ENCODE data around the gene VSTM4. TPM values are rescaled to one million over a fixed set of nuclear protein-coding genes. Genes with fewer than 3 reads are reported as not detected.

VSTM4 gene
- total and polyA plus RNA-seq, 2 experiments from 2014 or later, result 9.5 to 12.3 TPM

GRCh38 chr10:49000437-49001398, 114.6 kb downstream of the VSTM4 start:
- no peaks in the 10 kb centered on the region for H3K4me1 ChIP-seq (ENCODE audit: insufficient read depth)

DNA sequence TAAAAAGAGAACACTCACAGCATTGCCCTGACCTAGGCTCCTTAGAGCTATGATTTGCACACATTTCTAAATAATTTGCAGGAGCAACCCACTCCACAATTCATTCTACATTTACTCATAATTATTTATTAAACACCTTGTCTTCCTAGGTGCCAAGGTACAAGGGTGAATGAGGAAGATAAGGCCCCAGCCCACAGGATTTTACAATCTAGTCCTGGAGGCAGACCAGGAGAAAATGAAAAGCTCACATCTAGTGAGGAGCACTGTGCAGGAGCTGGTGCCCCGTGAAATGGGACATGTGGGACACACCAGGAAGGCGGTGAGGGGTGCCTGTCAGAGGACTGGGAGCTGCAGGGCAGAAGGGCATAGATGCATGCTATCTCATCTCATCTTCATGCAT, 116.0 kb downstream of the VSTM4 start:
- H3K4me2 ChIP-seq (ENCODE audit: unreplicated experiment), result no peak overlapping the region
- H3K79me2 ChIP-seq (ENCODE audit: insufficient read depth), result no peaks in the 10 kb centered on the region
- no peak overlapping the region for H3K4me3 ChIP-seq
- no peak for DNase-seq
- H3K36me3 ChIP-seq (ENCODE audit: low read depth), result no peaks in the 10 kb centered on the region
- H3K9me2 ChIP-seq (ENCODE audit: insufficient read depth), result no peaks in the 10 kb centered on the region
- WGBS, 2 experiments (ENCODE audit: low coverage in 1 of 2, low lambda C conversion rate in 2 of 2, missing lambda C conversion rate in 2 of 2), result 71 to 81% methylated on average over 2 of the region's 2 CpGs
- 0 out of 2 replicates have a peak, but pooled peaks cover 8% of the 10 kb centered on the region for H3K27me3 ChIP-seq (replicated peaks; ENCODE audit: insufficient read depth)
- no peak overlapping the region for H3K27ac ChIP-seq
- no peak for TF ChIP-seq EZH2 (IDR thresholded peaks at IDR 0.05; ENCODE audit: insufficient read depth, poor library complexity, severe bottlenecking)
- no peak for TF ChIP-seq EZH2phosphoT487 (IDR thresholded peaks at IDR 0.05; ENCODE audit: insufficient read depth, low read depth)
- H4K20me1 ChIP-seq (ENCODE audit: insufficient read depth), result no peaks in the 10 kb centered on the region
- H2AFZ ChIP-seq, result no peak overlapping the region
- H3K4me1 ChIP-seq (ENCODE audit: insufficient read depth), result no peaks in the 10 kb centered on the region
- H3F3A ChIP-seq (ENCODE audit: insufficient read depth), result no peaks in the 10 kb centered on the region
- in situ Hi-C loops (cut with MboI), result no loop called here
- H3K9me3 ChIP-seq (ENCODE audit: low read depth), result no peaks in the 10 kb centered on the region
- H3K9ac ChIP-seq, result no peak overlapping the region

More at GRCh38 chr10:49000437-49001398, 114.6 kb downstream of the VSTM4 start:
- Histone ChIP-seq H3K27ac (no peak overlapping the region), H3K4me2 (ENCODE audit: unreplicated experiment) (no peak overlapping the region), H3K9ac (no peak overlapping the region), H3K36me3 (ENCODE audit: low read depth) (no peaks in the 10 kb centered on the region), H3K9me3 (ENCODE audit: low read depth) (no peaks in the 10 kb centered on the region), H3K4me3 (no peak overlapping the region), H3K9me2 (ENCODE audit: insufficient read depth) (no peaks in the 10 kb centered on the region), H3F3A (ENCODE audit: insufficient read depth) (no peaks in the 10 kb centered on the region), H2AFZ (no peak overlapping the region), H3K79me2 (ENCODE audit: insufficient read depth) (no peaks in the 10 kb centered on the region), H3K27me3 (replicated peaks; ENCODE audit: insufficient read depth) (0 out of 2 replicates have a peak, but pooled peaks cover 8% of the 10 kb centered on the region), H4K20me1 (ENCODE audit: insufficient read depth) (no peaks in the 10 kb centered on the region)
- WGBS, 2 experiments (ENCODE audit: low coverage in 1 of 2, low lambda C conversion rate in 2 of 2, missing lambda C conversion rate in 2 of 2), result 66 to 67% methylated on average over 13 of the region's 13 CpGs
- DNase-seq, result no peak
- TF ChIP-seq EZH2 (IDR thresholded peaks at IDR 0.05; ENCODE audit: insufficient read depth, poor library complexity, severe bottlenecking) (no peak), EZH2phosphoT487 (IDR thresholded peaks at IDR 0.05; ENCODE audit: insufficient read depth, low read depth) (no peak)
- in situ Hi-C loops (cut with MboI), result no loop called here

DNA sequence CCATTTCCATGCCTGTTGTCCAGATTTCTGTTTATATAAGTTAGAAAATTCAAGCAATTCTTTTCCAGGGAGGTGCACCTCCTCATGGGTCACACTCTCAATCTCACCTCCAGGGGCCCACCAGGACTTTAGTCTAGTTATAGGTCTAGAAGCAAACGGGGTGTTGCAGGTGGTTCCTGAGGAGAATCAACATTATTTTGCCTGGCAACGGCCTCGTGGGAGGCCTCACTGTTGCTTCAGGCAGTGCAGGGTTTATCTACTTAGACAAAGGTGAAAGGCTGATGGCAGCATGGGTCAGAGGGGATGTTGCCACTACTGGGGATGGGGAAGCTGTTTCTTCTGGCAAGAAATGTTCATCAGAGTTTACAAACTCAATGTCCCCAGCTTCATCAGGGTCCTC, 119.0 kb downstream of the VSTM4 start:
- TF ChIP-seq EZH2phosphoT487 (IDR thresholded peaks at IDR 0.05; ENCODE audit: insufficient read depth, low read depth), result no peak
- TF ChIP-seq EZH2 (IDR thresholded peaks at IDR 0.05; ENCODE audit: insufficient read depth, poor library complexity, severe bottlenecking), result no peak
- H3K36me3 ChIP-seq (ENCODE audit: low read depth), result no peaks in the 10 kb centered on the region
- no peaks in the 10 kb centered on the region for H3F3A ChIP-seq (ENCODE audit: insufficient read depth)
- H3K4me3 ChIP-seq, result no peak overlapping the region
- no peaks in the 10 kb centered on the region for H3K9me2 ChIP-seq (ENCODE audit: insufficient read depth)
- H3K9me3 ChIP-seq (ENCODE audit: low read depth), result no peaks in the 10 kb centered on the region
- 0 out of 2 replicates have a peak, but pooled peaks cover 8% of the 10 kb centered on the region for H3K27me3 ChIP-seq (replicated peaks; ENCODE audit: insufficient read depth)
- 34 to 57% methylated on average over 3 of the region's 3 CpGs for WGBS, 2 experiments (ENCODE audit: low coverage in 1 of 2, low lambda C conversion rate in 2 of 2, missing lambda C conversion rate in 2 of 2)
- in situ Hi-C loops (cut with MboI), result no loop called here
- H3K27ac ChIP-seq, result no peak overlapping the region
- H3K9ac ChIP-seq, result no peak overlapping the region
- H3K4me2 ChIP-seq (ENCODE audit: unreplicated experiment), result no peak overlapping the region
- DNase-seq, result no peak
- H3K79me2 ChIP-seq (ENCODE audit: insufficient read depth), result no peaks in the 10 kb centered on the region
- no peaks in the 10 kb centered on the region for H4K20me1 ChIP-seq (ENCODE audit: insufficient read depth)
- H3K4me1 ChIP-seq (ENCODE audit: insufficient read depth), result no peaks in the 10 kb centered on the region
- H2AFZ ChIP-seq, result no peak overlapping the region

DNA sequence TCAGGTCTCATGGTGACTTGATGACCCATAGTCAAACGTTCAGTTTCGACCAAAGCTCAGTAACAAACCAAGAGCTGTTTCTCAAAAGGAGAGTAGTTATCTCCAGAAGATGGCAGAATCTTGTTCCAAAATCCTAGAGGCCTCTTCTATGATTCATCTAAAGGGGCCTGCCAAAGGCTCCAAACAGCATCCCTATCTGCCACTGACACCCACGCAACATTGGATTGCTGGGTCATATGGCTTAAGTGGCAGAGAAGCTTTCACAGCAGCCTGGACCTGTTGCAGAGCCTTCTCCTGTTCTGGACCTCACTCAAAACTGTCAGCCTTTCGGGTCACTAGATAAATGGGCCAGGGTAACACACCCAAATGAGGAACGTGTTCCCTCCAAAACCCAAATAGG, 121.7 kb downstream of the VSTM4 start:
- in situ Hi-C loops (cut with MboI), result no loop called here
- no peaks in the 10 kb centered on the region for H3K79me2 ChIP-seq (ENCODE audit: insufficient read depth)
- H3K9me3 ChIP-seq (ENCODE audit: low read depth), result no peaks in the 10 kb centered on the region
- peak; percentile 76 for DNase-seq
- H3K4me1 ChIP-seq (ENCODE audit: insufficient read depth), result no peaks in the 10 kb centered on the region
- no peaks in the 10 kb centered on the region for H3K9me2 ChIP-seq (ENCODE audit: insufficient read depth)
- no peaks in the 10 kb centered on the region for H3K36me3 ChIP-seq (ENCODE audit: low read depth)
- H3F3A ChIP-seq (ENCODE audit: insufficient read depth), result no peaks in the 10 kb centered on the region
- H2AFZ ChIP-seq, result no peak overlapping the region
- no peak overlapping the region for H3K27ac ChIP-seq
- TF ChIP-seq EZH2 (IDR thresholded peaks at IDR 0.05; ENCODE audit: insufficient read depth, poor library complexity, severe bottlenecking) (no peak), EZH2phosphoT487 (IDR thresholded peaks at IDR 0.05; ENCODE audit: insufficient read depth, low read depth) (no peak)
- 9 to 13% methylated on average over 5 of the region's 5 CpGs for WGBS, 2 experiments (ENCODE audit: low coverage in 1 of 2, low lambda C conversion rate in 2 of 2, missing lambda C conversion rate in 2 of 2)
- H3K4me3 ChIP-seq, result no peak overlapping the region
- H3K4me2 ChIP-seq (ENCODE audit: unreplicated experiment), result no peak overlapping the region
- 0 out of 2 replicates have a peak, but pooled peaks cover 8% of the 10 kb centered on the region for H3K27me3 ChIP-seq (replicated peaks; ENCODE audit: insufficient read depth)
- H4K20me1 ChIP-seq (ENCODE audit: insufficient read depth), result no peaks in the 10 kb centered on the region
- no peak overlapping the region for H3K9ac ChIP-seq
